ENCODE results near the gene ITGB1. TPM values are rescaled to one million over a fixed set of nuclear protein-coding genes. Genes with fewer than 3 reads are reported as not detected.

Gene ITGB1
- total and polyA plus RNA-seq, 2 of the 8 experiments (the other 6 are each of a cell fraction or from before 2014, with no cell fraction given): 82.7 to 321 TPM

DNA sequence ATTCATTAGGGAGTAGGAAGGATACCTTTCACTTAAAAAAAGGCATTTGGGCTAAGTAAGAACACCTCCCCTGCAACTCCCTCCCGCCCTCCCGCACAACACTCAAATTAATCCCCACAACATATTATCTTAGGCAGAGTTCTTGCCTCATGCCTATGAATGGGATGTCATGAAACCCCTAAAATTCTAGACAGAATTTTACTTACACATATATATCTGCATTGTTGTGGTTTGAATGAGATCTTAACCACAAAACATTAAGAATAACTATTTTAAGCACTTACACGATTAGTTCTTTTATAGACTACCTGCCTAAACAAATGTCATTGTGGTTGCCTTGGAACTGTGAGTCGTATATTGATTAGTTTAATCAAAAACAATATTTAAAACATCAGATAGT is 4.5 kb upstream of the ITGB1 start:
- no peak overlapping the region for H3K23ac ChIP-seq (ENCODE audit: insufficient read length)
- no peak for FAIRE-seq
- no peak overlapping the region for H4K91ac ChIP-seq (replicated peaks; ENCODE audit: insufficient read length, low read length)
- H2AK5ac ChIP-seq (ENCODE audit: low read depth, low read length): no peak overlapping the region
- H3K4ac ChIP-seq (replicated peaks; ENCODE audit: insufficient read length, low read depth, low read length): no peak overlapping the region
- H3K79me2 ChIP-seq (ENCODE audit: control insufficient read depth in 1 of 2, insufficient read depth in 2 of 2, low read length in 2 of 2): peaks cover 3 to 17% of the 10 kb centered on the region in 2 experiments; a peak in 3 of 4 replicates
- no peak overlapping the region; the same call in 1 of the 2 replicates for H3K27ac ChIP-seq (ENCODE audit: low read depth, low read length)
- 46% methylated on average over 4 of the region's 4 CpGs; no CpG with 5 or more reads in 1 of the 2 experiments for WGBS, 2 experiments (ENCODE audit: extremely low coverage in 1 of 2, insufficient coverage in 1 of 2, insufficient read length in 1 of 2, insufficient replicate concordance in 2 of 2, low coverage in 1 of 2, low lambda C conversion rate in 2 of 2, missing lambda C conversion rate in 1 of 2)
- H4K20me1 ChIP-seq (replicated peaks in 1 of 2; ENCODE audit: control insufficient read depth in 1 of 2, insufficient read depth in 2 of 2, low read length in 2 of 2): no peaks in the 10 kb centered on the region
- H3K14ac ChIP-seq (ENCODE audit: insufficient read length): no peak overlapping the region
- no peak overlapping the region for H3K9ac ChIP-seq (replicated peaks in 1 of 4; ENCODE audit: extremely low read depth in 1 of 4, low read depth in 3 of 4, low read length in 3 of 4)
- no peak overlapping the region; the same call in 1 of the 2 replicates for H3K18ac ChIP-seq (ENCODE audit: extremely low read depth, low read length)
- no peaks in the 10 kb centered on the region for H3K36me3 ChIP-seq (ENCODE audit: control insufficient read depth in 2 of 4, insufficient read depth in 4 of 4, low read length in 3 of 4)
- no peak overlapping the region for H2BK5ac ChIP-seq (ENCODE audit: low read depth, low read length)
- no peaks in the 10 kb centered on the region for H3K27me3 ChIP-seq (replicated peaks in 1 of 4; ENCODE audit: control insufficient read depth in 3 of 4, extremely low read depth in 1 of 4, insufficient read depth in 3 of 4, low read length in 3 of 4)
- TF ChIP-seq HDAC6 (IDR thresholded peaks at IDR 0.05; ENCODE audit: low read depth, low read length) (no peak), TCF12 (IDR thresholded peaks at IDR 0.05; ENCODE audit: low read depth, low read length) (no peak), NANOG (IDR thresholded peaks at IDR 0.05; ENCODE audit: insufficient read depth, low read depth, low read length, poor library complexity, severe bottlenecking) (no peak), KDM4A (IDR thresholded peaks at IDR 0.05; ENCODE audit: low read depth, low read length, severe bottlenecking) (no peak)
- peaks cover 4 to 13% (median 8%) of the 10 kb centered on the region in 4 experiments; a peak in 5 of 7 replicates for H3K4me1 ChIP-seq (replicated peaks in 1 of 4; ENCODE audit: control insufficient read depth in 3 of 4, insufficient read depth in 4 of 4, low read length in 3 of 4)
- H3K56ac ChIP-seq (replicated peaks; ENCODE audit: insufficient read length, low read depth, low read length): no peak overlapping the region
- ChIA-PET POLR2A (ENCODE audit: partially characterized antibody) (interaction anchor here (0.9 to 1.5 kb wide), 6 partner anchors 11 to 18 kb away, joined by 3 to 5 read pairs (median 4); no protein-coding TSS in a partner anchor), CTCF (ENCODE audit: partially characterized antibody) (interaction anchor here (1.0 to 1.2 kb wide), 2 partner anchors 18 to 46 kb away, joined by 3 read pairs; no protein-coding TSS in a partner anchor)
- H2BK20ac ChIP-seq (ENCODE audit: low read length): no peak overlapping the region
- no peak for DNase-seq (ENCODE audit: low read depth in 1 of 2, low spot score in 2 of 2)
- H2BK120ac ChIP-seq (replicated peaks; ENCODE audit: low read depth, low read length): no peak overlapping the region
- no peak overlapping the region for H2BK15ac ChIP-seq (ENCODE audit: low read length)
- H3K4me3 ChIP-seq (ENCODE audit: extremely low read depth in 1 of 4, insufficient read depth in 2 of 4, low read depth in 3 of 4, low read length in 4 of 4): peak overlapping the region in 1 of 4 experiments; percentile 19; a peak in 1 of 8 replicates
- H3K4me2 ChIP-seq (ENCODE audit: insufficient read depth in 1 of 2, low read depth in 2 of 2, low read length in 2 of 2): peak overlapping the region; percentile 42 to 43; a peak in 3 of 4 replicates
- no peak overlapping the region for H2BK12ac ChIP-seq (ENCODE audit: low read depth, low read length)
- H4K5ac ChIP-seq (ENCODE audit: insufficient read length, low read depth, low read length): no peak overlapping the region
- no peak overlapping the region for H4K8ac ChIP-seq (ENCODE audit: extremely low read depth, insufficient read depth, low read length)
- peaks cover 7% of the 10 kb centered on the region for H3K23me2 ChIP-seq (ENCODE audit: low read depth, low read length)
- H2AFZ ChIP-seq (ENCODE audit: low read length): no peak overlapping the region
- H3K9me3 ChIP-seq (ENCODE audit: insufficient read depth in 2 of 2, low read depth in 1 of 2, low read length in 1 of 2): no peaks in the 10 kb centered on the region
- no peaks in the 10 kb centered on the region for H3K79me1 ChIP-seq (ENCODE audit: low read depth, low read length)

All from H1 (cell line).